HepG2 (cell line): Measurements from ENCODE around the gene GPR137. TPM values are rescaled to one million over a fixed set of nuclear protein-coding genes. Genes with fewer than 3 reads are reported as not detected.
A peak's percentile ranks its signal among the peaks of the same experiment; 100 is the strongest.

Experiments
- ATF1 ChIP-seq: IDR thresholded peaks from 2 replicates; pipeline ENCODE4 v1.6.1; 2016; ENCODE audit warnings: mild to moderate bottlenecking, control low read depth
- CBFB ChIP-seq: sonication (generic); formaldehyde crosslinking; IDR thresholded peaks from 2 replicates; pipeline ENCODE4 v1.4.0; 2020; ENCODE audit warnings: missing genetic modification reagents
- CSRNP1 ChIP-seq: sonication (generic); formaldehyde crosslinking; IDR thresholded peaks from 2 replicates; pipeline ENCODE4 v1.8.1; 2023; ENCODE audit warnings: mild to moderate bottlenecking, missing genetic modification reagents
- FOXM1 ChIP-seq: sonication (generic); formaldehyde crosslinking; IDR thresholded peaks from 2 replicates; pipeline ENCODE4 v1.5.0; 2020; ENCODE audit warnings: missing genetic modification reagents
- PHF20 ChIP-seq: sonication (generic); formaldehyde crosslinking; IDR thresholded peaks from 2 replicates; pipeline ENCODE4 v1.5.0; 2020; ENCODE audit warnings: mild to moderate bottlenecking, missing genetic modification reagents
- RARG ChIP-seq: sonication (generic); formaldehyde crosslinking; IDR thresholded peaks from 2 replicates; pipeline ENCODE4 v1.4.0; 2020; ENCODE audit warnings: low read depth, mild to moderate bottlenecking, missing genetic modification reagents
- RXRB ChIP-seq: IDR thresholded peaks from 2 replicates; pipeline ENCODE4 v1.6.1; 2016; ENCODE audit warnings: borderline replicate concordance, missing genetic modification reagents, missing compliant biosample characterization
- SKI ChIP-seq: fragments of 450-650 bp; IDR thresholded peaks from one replicate; pipeline ENCODE4 v1.6.1; 2018; ENCODE audit warnings: mild to moderate bottlenecking; ENCODE audit not compliant: partially characterized antibody
- SOX5 ChIP-seq: IDR thresholded peaks from 2 replicates; pipeline ENCODE4 v1.6.1; 2016; ENCODE audit warnings: borderline replicate concordance
- USF2 ChIP-seq, 2 experiments: sonication (generic) in 1 of 2; formaldehyde crosslinking in 1 of 2; IDR thresholded peaks; 2 replicates each; pipeline versions ENCODE4 v1.5.1 to v1.6.1; 2011 to 2020; ENCODE audit warnings: borderline replicate concordance in 1 of 2, low read depth in 1 of 2, low read length in 1 of 2, mild to moderate bottlenecking in 1 of 2, missing genetic modification reagents in 1 of 2, moderate library complexity in 1 of 2
- ZBTB4 ChIP-seq: sonication (generic); formaldehyde crosslinking; IDR thresholded peaks from 2 replicates; pipeline ENCODE4 v1.4.0; 2020; ENCODE audit warnings: missing genetic modification reagents, mild to moderate bottlenecking, borderline replicate concordance
- ZC3H4 ChIP-seq: sonication (generic); formaldehyde crosslinking; IDR thresholded peaks from 2 replicates; pipeline ENCODE4 v1.4.0; 2020; ENCODE audit warnings: missing genetic modification reagents, borderline replicate concordance
- ZFP1 ChIP-seq: IDR thresholded peaks from 2 replicates; pipeline ENCODE4 v1.6.1; 2016
- ZNF33B ChIP-seq: sonication (generic); formaldehyde crosslinking; IDR thresholded peaks from 2 replicates; pipeline ENCODE4 v1.5.1; 2020; ENCODE audit warnings: mild to moderate bottlenecking, missing genetic modification reagents
- ZNF704 ChIP-seq: sonication (generic); formaldehyde crosslinking; IDR thresholded peaks from 2 replicates; pipeline ENCODE4 v1.8.1; 2023; ENCODE audit warnings: mild to moderate bottlenecking, inconsistent platforms, moderate library complexity, missing genetic modification reagents, borderline replicate concordance
- ZNF768 ChIP-seq: sonication (generic); formaldehyde crosslinking; IDR thresholded peaks from 2 replicates; pipeline ENCODE4 v1.4.0; 2020; ENCODE audit warnings: missing genetic modification reagents
- ZSCAN25 ChIP-seq: sonication (generic); formaldehyde crosslinking; IDR thresholded peaks from 2 replicates; pipeline ENCODE4 v1.8.0; 2022; ENCODE audit warnings: mild to moderate bottlenecking, missing genetic modification reagents
- ZSCAN9 ChIP-seq: IDR thresholded peaks from 2 replicates; pipeline ENCODE4 v1.6.1; 2016; ENCODE audit warnings: borderline replicate concordance
- polyA plus RNA-seq, 8 experiments: library from polyadenylated mRNA; depleted of rRNA in 3 of 8; stranded (reverse) in 7 of 8; unstranded in 1 of 8; fragments of >200 nt; fragmentation: Illumina TruSeq in 4 of 8; extraction: Trizol in 4 of 8; gene quantifications; 2 replicates each; pipeline versions ENCODE4 v1.2.1 to v1.2.3, GENCODE V29; 2011 to 2016; ENCODE audit warnings: low read depth in 4 of 8, missing spikeins in 1 of 8, mixed read lengths in 1 of 8; ENCODE audit not compliant: insufficient read depth in 1 of 8
- total RNA-seq, 5 experiments: library from RNA; depleted of rRNA; stranded (reverse); fragments of >200 nt; fragmentation: Illumina TruSeq; extraction: Trizol; gene quantifications; 2 replicates each; pipeline ENCODE4 v1.2.3, GENCODE V29; 2016; ENCODE audit warnings: low read depth in 1 of 5

The GPR137 gene
- total and polyA plus RNA-seq, 2 of the 13 experiments (the other 11 are each of a cell fraction or from before 2014, with no cell fraction given), result 8.5 to 13.2 TPM

GRCh38 chr11:64305691-64306562, 20.3 kb downstream of the GPR137 start (continued):
- TF ChIP-seq CSRNP1, result 0 out of 2 replicates have a peak, but pooled peaks have one; percentile 35
- no peak for TF ChIP-seq ZBTB4
- no peak; the same call in 1 of the 2 replicates for TF ChIP-seq SOX5 (CRISPR knock-in tag)
- no peak for TF ChIP-seq USF2 (IDR thresholded peaks at IDR 0.05; ENCODE audit: low read depth, low read length)
- TF ChIP-seq USF2 (CRISPR knock-in tag; IDR thresholded peaks at IDR 0.05; ENCODE audit: borderline replicate concordance), result no peak; the same call in 1 of the 2 replicates
- 0 out of 2 replicates have a peak, but pooled peaks have one; percentile 20 for TF ChIP-seq ZSCAN9 (CRISPR knock-in tag)
- no peak for TF ChIP-seq FOXM1
- TF ChIP-seq RXRB (CRISPR knock-in tag), result peak; percentile 97
- no peak for TF ChIP-seq SKI
- 0 out of 2 replicates have a peak, but pooled peaks have one; percentile 46 for TF ChIP-seq ZNF704 (CRISPR knock-in tag)
- peak; percentile 82 for TF ChIP-seq ZSCAN25 (CRISPR knock-in tag)
- TF ChIP-seq ZNF768 (CRISPR knock-in tag), result 0 out of 2 replicates have a peak, but pooled peaks have one; percentile 10
- TF ChIP-seq ZNF33B (CRISPR knock-in tag), result no peak
- no peak for TF ChIP-seq ZFP1 (CRISPR knock-in tag)
- no peak; the same call in none of the 2 replicates for TF ChIP-seq PHF20 (CRISPR knock-in tag)
- TF ChIP-seq ATF1 (CRISPR knock-in tag), result no peak
- no peak for TF ChIP-seq RARG (CRISPR knock-in tag)
- 0 out of 2 replicates have a peak, but pooled peaks have one; percentile 34 for TF ChIP-seq ZC3H4 (CRISPR knock-in tag)
- TF ChIP-seq CBFB, result no peak
